Osteoblast (primary cell): ENCODE data around the gene EXD3. TPM values are rescaled to one million over a fixed set of nuclear protein-coding genes. Genes with fewer than 3 reads are reported as not detected.

Experiments
- DNase-seq: peaks from one replicate; pipeline ENCODE4 v3.0.0; 2011; ENCODE audit warnings: low spot score, mixed read lengths; ENCODE audit not compliant: insufficient read length; ENCODE audit errors: missing footprints
- H2AFZ ChIP-seq: 2 replicates; pipeline ENCODE4 v1.6.0; 2011; ENCODE audit warnings: mild to moderate bottlenecking, low read length
- H3K27ac ChIP-seq: 2 replicates; pipeline ENCODE4 v1.5.1; 2011; ENCODE audit warnings: mild to moderate bottlenecking, low read depth, low read length, moderate library complexity
- H3K27me3 ChIP-seq: 2 replicates; pipeline ENCODE4 v1.6.0; 2012; ENCODE audit warnings: mild to moderate bottlenecking, control low read depth, inconsistent platforms, low read length, moderate library complexity; ENCODE audit not compliant: insufficient read depth
- H3K36me3 ChIP-seq: 2 replicates; pipeline ENCODE4 v1.5.1; 2011; ENCODE audit warnings: mild to moderate bottlenecking, low read length, control low read depth, moderate library complexity; ENCODE audit not compliant: insufficient read depth
- H3K4me1 ChIP-seq: 2 replicates; pipeline ENCODE4 v1.5.1; 2011; ENCODE audit warnings: mild to moderate bottlenecking, low read length, control low read depth, moderate library complexity; ENCODE audit not compliant: insufficient read depth
- H3K4me2 ChIP-seq: 2 replicates; pipeline ENCODE4 v1.6.0; 2011; ENCODE audit warnings: mild to moderate bottlenecking, low read length; ENCODE audit not compliant: insufficient read depth
- H3K4me3 ChIP-seq: fragments of 200-600 bp; sonication (generic); 3 replicates; pipeline ENCODE4 v1.5.1; 2012; ENCODE audit warnings: mild to moderate bottlenecking, low read length, inconsistent platforms; ENCODE audit not compliant: insufficient read depth
- H3K79me2 ChIP-seq: 2 replicates; pipeline ENCODE4 v1.6.0; 2012; ENCODE audit warnings: mild to moderate bottlenecking, low read length, control low read depth, inconsistent platforms; ENCODE audit not compliant: insufficient read depth
- H3K9me3 ChIP-seq: 2 replicates; pipeline ENCODE4 v1.5.1; 2011; ENCODE audit warnings: low read depth, low read length, control low read depth
- H4K20me1 ChIP-seq: 2 replicates; pipeline ENCODE4 v1.6.0; 2012; ENCODE audit warnings: mild to moderate bottlenecking, low read length, control low read depth; ENCODE audit not compliant: insufficient read depth
- total RNA-seq: library from RNA; depleted of rRNA; stranded (reverse); fragments of >200 nt; gene quantifications from 2 replicates; pipeline ENCODE4 v1.2.3, GENCODE V29; 2012
- TF ChIP-seq, protein P1 (sequence below): IDR thresholded peaks from 2 replicates; pipeline ENCODE4 v1.5.1; 2011; ENCODE audit warnings: mild to moderate bottlenecking, low read depth, low read length, moderate library complexity; ENCODE audit errors: extremely low read depth

The EXD3 gene
- total RNA-seq, 1 donor, result 7.6 TPM

GRCh38 chr9:137365552-137366444 lies 57.2 kb downstream of the EXD3 start:
- H3K27me3 ChIP-seq, result no peaks in the 10 kb centered on the region
- peak; percentile 79 for DNase-seq
- no peaks in the 10 kb centered on the region for H3K4me1 ChIP-seq
- no peaks in the 10 kb centered on the region for H3K9me3 ChIP-seq
- H2AFZ ChIP-seq, result no peak overlapping the region
- H3K4me3 ChIP-seq, result no peak overlapping the region
- TF ChIP-seq, protein P1, sequence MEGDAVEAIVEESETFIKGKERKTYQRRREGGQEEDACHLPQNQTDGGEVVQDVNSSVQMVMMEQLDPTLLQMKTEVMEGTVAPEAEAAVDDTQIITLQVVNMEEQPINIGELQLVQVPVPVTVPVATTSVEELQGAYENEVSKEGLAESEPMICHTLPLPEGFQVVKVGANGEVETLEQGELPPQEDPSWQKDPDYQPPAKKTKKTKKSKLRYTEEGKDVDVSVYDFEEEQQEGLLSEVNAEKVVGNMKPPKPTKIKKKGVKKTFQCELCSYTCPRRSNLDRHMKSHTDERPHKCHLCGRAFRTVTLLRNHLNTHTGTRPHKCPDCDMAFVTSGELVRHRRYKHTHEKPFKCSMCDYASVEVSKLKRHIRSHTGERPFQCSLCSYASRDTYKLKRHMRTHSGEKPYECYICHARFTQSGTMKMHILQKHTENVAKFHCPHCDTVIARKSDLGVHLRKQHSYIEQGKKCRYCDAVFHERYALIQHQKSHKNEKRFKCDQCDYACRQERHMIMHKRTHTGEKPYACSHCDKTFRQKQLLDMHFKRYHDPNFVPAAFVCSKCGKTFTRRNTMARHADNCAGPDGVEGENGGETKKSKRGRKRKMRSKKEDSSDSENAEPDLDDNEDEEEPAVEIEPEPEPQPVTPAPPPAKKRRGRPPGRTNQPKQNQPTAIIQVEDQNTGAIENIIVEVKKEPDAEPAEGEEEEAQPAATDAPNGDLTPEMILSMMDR, result no peak
- H3K4me2 ChIP-seq, result no peak overlapping the region
- H3K36me3 ChIP-seq, result no peaks in the 10 kb centered on the region
- no peaks in the 10 kb centered on the region for H3K79me2 ChIP-seq
- no peaks in the 10 kb centered on the region for H4K20me1 ChIP-seq
- no peak overlapping the region for H3K27ac ChIP-seq

- H4K20me1 ChIP-seq, result no peaks in the 10 kb centered on the region
- H3K4me3 ChIP-seq, result no peak overlapping the region
- no peaks in the 10 kb centered on the region for H3K27me3 ChIP-seq
- H3K27ac ChIP-seq, result no peak overlapping the region
- H2AFZ ChIP-seq, result no peak overlapping the region
- TF ChIP-seq, protein P1, result no peak
- H3K9me3 ChIP-seq, result no peaks in the 10 kb centered on the region
- no peaks in the 10 kb centered on the region for H3K4me1 ChIP-seq
- H3K36me3 ChIP-seq, result no peaks in the 10 kb centered on the region
- DNase-seq, result peak; percentile 69
- H3K4me2 ChIP-seq, result no peak overlapping the region
- H3K79me2 ChIP-seq, result no peaks in the 10 kb centered on the region
These were observed 57.9 kb downstream of the EXD3 start for GRCh38 chr9:137365056-137365455.

DNA sequence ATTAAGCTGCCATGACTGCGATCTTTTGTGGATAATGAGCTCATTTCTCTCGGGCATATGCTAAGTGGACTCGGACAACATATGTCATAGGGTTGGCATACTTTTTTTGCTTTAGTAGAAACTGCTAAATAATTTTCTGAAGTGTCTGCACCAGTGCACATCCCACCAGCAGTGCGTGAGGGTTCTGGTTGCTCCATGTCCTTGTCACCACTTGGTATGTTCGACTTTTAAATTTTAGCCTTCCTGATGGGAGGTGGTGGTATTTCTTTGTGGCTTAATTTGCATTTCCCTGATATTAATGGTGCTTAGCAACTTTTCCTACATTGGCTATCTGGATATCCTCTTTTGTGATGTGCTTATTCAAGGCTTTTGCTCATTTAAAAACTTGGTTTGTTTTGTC lies 63.1 kb downstream of the EXD3 start:
- Histone ChIP-seq H3K79me2 (no peaks in the 10 kb centered on the region), H3K9me3 (peaks cover 7% of the 10 kb centered on the region), H2AFZ (no peak overlapping the region), H4K20me1 (no peaks in the 10 kb centered on the region), H3K36me3 (no peaks in the 10 kb centered on the region), H3K4me1 (no peaks in the 10 kb centered on the region), H3K27me3 (no peaks in the 10 kb centered on the region), H3K4me2 (no peak overlapping the region), H3K27ac (no peak overlapping the region), H3K4me3 (no peak overlapping the region)
- TF ChIP-seq, protein P1, result no peak
- DNase-seq, result no peak

DNA sequence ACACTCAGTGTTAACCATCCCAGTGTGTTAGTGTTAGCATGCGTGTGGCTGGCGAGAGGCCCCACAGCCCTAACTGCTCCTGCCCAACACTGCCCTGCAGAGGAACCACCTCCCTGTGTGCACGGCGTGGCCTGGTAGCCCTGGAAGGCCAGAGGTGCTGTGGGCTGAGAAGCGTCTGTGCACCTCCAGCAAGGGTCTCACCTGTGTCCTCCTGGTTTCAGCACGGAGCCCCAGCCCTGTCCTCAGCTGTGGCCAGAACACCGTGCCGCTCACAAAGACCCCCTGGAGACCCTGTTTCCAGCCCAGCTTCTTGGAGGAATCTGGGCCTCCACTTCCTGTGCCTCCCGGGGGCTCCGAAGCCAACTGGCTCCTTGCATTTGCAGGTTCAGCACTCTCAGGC lies 64.8 kb downstream of the EXD3 start:
- Histone ChIP-seq H3K4me3 (no peak overlapping the region), H3K27ac (no peak overlapping the region), H2AFZ (no peak overlapping the region), H4K20me1 (no peaks in the 10 kb centered on the region), H3K4me1 (no peaks in the 10 kb centered on the region), H3K36me3 (no peaks in the 10 kb centered on the region), H3K79me2 (no peaks in the 10 kb centered on the region), H3K9me3 (peaks cover 7% of the 10 kb centered on the region), H3K4me2 (no peak overlapping the region), H3K27me3 (no peaks in the 10 kb centered on the region)
- peak; percentile 27 for DNase-seq
- TF ChIP-seq, protein P1, result no peak
